DND-41 (cell line): Measurements from ENCODE around the gene PAX6.

Experiments
- ATAC-seq: fragments of 200-7000 bp; cut with Tn5 transposase; 3 replicates; pipeline ENCODE4 v1.9.1; 2021; ENCODE audit warnings: low read depth; ENCODE audit not compliant: insufficient read depth
- DNase-seq: peaks from one replicate; pipeline ENCODE4 v3.0.0-alpha.2; 2020
- H2AFZ ChIP-seq: 2 replicates; pipeline ENCODE4 v1.6.0; 2012; ENCODE audit warnings: low read depth, low read length
- H3K27ac ChIP-seq: 2 replicates; pipeline ENCODE4 v1.5.1; 2012; ENCODE audit warnings: low read length, inconsistent platforms
- H3K27me3 ChIP-seq: fragments of 200-600 bp; sonication (generic); 2 replicates; pipeline ENCODE4 v1.6.0; 2012; ENCODE audit warnings: low read length, mild to moderate bottlenecking, inconsistent platforms; ENCODE audit not compliant: insufficient read depth, poor library complexity
- H3K36me3 ChIP-seq: 2 replicates; pipeline ENCODE4 v1.5.1; 2012; ENCODE audit warnings: low read length, inconsistent platforms; ENCODE audit not compliant: insufficient read depth
- H3K4me1 ChIP-seq: 2 replicates; pipeline ENCODE4 v1.5.1; 2012; ENCODE audit warnings: mild to moderate bottlenecking, low read length; ENCODE audit not compliant: insufficient read depth
- H3K4me2 ChIP-seq: 2 replicates; pipeline ENCODE4 v1.6.0; 2012; ENCODE audit warnings: mild to moderate bottlenecking, moderate library complexity, low read length, inconsistent platforms; ENCODE audit not compliant: insufficient read depth
- H3K4me3 ChIP-seq, 2 experiments: fragments of 200-600 bp in 1 of 2; shearing (Covaris generic) in 1 of 2; 2 replicates each; pipeline ENCODE4 v1.5.1; 2012 to 2016; ENCODE audit warnings: inconsistent platforms in 2 of 2, low read length in 2 of 2, mild to moderate bottlenecking in 2 of 2, low read depth in 1 of 2, moderate library complexity in 1 of 2
- H3K79me2 ChIP-seq: 2 replicates; pipeline ENCODE4 v1.6.0; 2012; ENCODE audit warnings: low read length, inconsistent platforms; ENCODE audit not compliant: insufficient read depth
- H3K9ac ChIP-seq: 2 replicates; pipeline ENCODE4 v1.6.0; 2012; ENCODE audit warnings: low read depth, mild to moderate bottlenecking, inconsistent platforms, low read length, moderate library complexity
- H3K9me3 ChIP-seq: 2 replicates; pipeline ENCODE4 v1.5.1; 2012; ENCODE audit warnings: low read length, moderate library complexity, mild to moderate bottlenecking, inconsistent platforms; ENCODE audit not compliant: insufficient read depth, severe bottlenecking
- H4K20me1 ChIP-seq: 2 replicates; pipeline ENCODE4 v1.6.0; 2012; ENCODE audit warnings: low read length; ENCODE audit not compliant: insufficient read depth
- EZH2 ChIP-seq: IDR thresholded peaks from 3 replicates; pipeline ENCODE4 v1.6.1; 2012; ENCODE audit warnings: borderline replicate concordance, low read depth, mild to moderate bottlenecking, moderate library complexity, low read length, inconsistent platforms; ENCODE audit not compliant: severe bottlenecking
- TF ChIP-seq, protein P1 (sequence below): IDR thresholded peaks from 2 replicates; pipeline ENCODE4 v1.5.1; 2012; ENCODE audit warnings: borderline replicate concordance, low read length, moderate library complexity, mild to moderate bottlenecking; ENCODE audit not compliant: poor library complexity, severe bottlenecking; ENCODE audit errors: extremely low read depth

Gene PAX6

DNA sequence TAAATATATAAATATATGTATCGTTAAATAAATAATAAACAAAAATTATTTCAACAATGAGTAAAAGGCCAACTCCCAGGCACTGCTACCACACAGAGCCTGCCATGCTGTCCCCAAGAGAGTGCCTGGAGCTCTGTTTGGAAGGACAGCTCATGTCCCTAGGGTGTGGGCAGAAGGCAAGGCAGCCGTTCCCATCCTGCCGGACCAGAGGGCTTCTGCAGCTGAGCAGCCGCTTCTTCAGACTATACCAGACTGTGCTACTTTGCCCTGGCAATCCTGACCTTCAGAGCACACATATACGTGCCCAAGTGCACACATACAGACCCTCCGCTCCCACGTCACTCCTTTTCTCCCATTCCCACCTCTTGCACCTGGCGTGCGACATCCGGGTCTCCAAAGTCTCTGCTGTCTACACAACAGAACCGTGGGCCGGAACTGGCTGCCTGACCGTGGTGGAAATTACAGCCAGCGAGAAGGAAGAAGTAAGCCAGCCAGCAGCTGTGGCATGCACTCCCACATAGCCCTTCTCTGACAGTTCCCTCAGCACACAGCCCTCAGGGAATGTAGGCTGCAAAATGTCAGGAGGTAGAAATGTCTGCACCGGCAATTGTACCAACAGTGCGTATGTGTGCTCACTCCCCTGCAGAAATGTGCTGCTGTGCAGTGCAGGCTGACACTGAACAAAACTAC lies 24.0 kb downstream of the PAX6 start:
- H3K27me3 ChIP-seq, result no peaks in the 10 kb centered on the region
- no peak for DNase-seq
- no peaks in the 10 kb centered on the region for H3K4me1 ChIP-seq
- H2AFZ ChIP-seq, result no peak overlapping the region
- no peaks in the 10 kb centered on the region for H3K36me3 ChIP-seq
- no peaks in the 10 kb centered on the region for H3K79me2 ChIP-seq
- no peak overlapping the region for H3K9ac ChIP-seq
- ATAC-seq, result no peak
- no peak overlapping the region for H3K27ac ChIP-seq
- no peak overlapping the region for H3K4me2 ChIP-seq
- H4K20me1 ChIP-seq, result no peaks in the 10 kb centered on the region
- TF ChIP-seq EZH2, result no peak
- TF ChIP-seq, protein P1, sequence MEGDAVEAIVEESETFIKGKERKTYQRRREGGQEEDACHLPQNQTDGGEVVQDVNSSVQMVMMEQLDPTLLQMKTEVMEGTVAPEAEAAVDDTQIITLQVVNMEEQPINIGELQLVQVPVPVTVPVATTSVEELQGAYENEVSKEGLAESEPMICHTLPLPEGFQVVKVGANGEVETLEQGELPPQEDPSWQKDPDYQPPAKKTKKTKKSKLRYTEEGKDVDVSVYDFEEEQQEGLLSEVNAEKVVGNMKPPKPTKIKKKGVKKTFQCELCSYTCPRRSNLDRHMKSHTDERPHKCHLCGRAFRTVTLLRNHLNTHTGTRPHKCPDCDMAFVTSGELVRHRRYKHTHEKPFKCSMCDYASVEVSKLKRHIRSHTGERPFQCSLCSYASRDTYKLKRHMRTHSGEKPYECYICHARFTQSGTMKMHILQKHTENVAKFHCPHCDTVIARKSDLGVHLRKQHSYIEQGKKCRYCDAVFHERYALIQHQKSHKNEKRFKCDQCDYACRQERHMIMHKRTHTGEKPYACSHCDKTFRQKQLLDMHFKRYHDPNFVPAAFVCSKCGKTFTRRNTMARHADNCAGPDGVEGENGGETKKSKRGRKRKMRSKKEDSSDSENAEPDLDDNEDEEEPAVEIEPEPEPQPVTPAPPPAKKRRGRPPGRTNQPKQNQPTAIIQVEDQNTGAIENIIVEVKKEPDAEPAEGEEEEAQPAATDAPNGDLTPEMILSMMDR, result no peak
- no peaks in the 10 kb centered on the region for H3K9me3 ChIP-seq
- H3K4me3 ChIP-seq, result no peak overlapping the region

DNA sequence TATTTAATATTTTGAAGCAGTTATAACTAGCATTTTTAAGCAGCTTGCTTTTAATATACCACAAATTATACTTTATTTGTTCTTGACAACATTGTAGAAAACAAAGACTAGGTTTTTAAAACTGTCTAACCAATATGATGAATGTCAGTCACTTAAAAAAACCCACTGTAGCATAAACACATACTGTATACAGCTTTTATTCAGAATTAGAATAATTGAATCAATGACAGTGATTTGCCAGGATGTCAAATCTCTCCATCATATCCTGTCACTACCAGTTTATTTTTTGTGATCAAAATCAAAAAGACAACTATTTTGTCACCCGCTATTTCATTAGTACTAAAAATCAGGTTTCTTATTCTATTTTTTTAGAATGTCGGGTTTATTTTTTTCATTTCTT lies 26.5 kb downstream of the PAX6 start:
- no peak for ATAC-seq
- DNase-seq, result no peak

DNA sequence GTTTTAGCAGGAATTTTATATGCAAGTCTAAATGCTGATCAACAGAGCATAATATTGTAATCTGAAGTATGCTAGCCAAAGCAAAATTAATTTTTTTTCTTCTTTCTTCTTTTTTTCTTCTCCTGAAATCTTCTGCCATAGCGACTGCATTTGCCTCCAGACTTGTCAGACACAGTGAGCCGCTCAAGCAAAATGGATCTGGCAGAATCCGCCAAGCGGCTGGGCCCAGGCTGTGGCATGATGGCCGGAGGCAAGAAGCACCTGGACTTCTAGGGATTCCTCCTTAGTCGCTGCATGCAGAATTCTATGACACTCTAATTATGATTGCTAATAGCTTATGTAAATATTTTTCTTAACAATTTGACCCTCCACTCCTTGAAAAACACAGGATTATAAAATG lies 27.9 kb downstream of the PAX6 start:
- H4K20me1 ChIP-seq, result no peaks in the 10 kb centered on the region
- no peaks in the 10 kb centered on the region for H3K36me3 ChIP-seq
- DNase-seq, result no peak
- H2AFZ ChIP-seq, result no peak overlapping the region
- no peaks in the 10 kb centered on the region for H3K4me1 ChIP-seq
- no peak for ATAC-seq
- no peaks in the 10 kb centered on the region for H3K9me3 ChIP-seq
- no peak overlapping the region for H3K4me2 ChIP-seq
- TF ChIP-seq, protein P1, result no peak
- TF ChIP-seq EZH2, result no peak
- no peaks in the 10 kb centered on the region for H3K27me3 ChIP-seq
- H3K4me3 ChIP-seq, result no peak overlapping the region
- H3K9ac ChIP-seq, result no peak overlapping the region
- H3K27ac ChIP-seq, result no peak overlapping the region
- H3K79me2 ChIP-seq, result no peaks in the 10 kb centered on the region

More for the DNA sequence above, 26.5 kb downstream of the PAX6 start:
- Histone ChIP-seq H3K9me3 (no peaks in the 10 kb centered on the region), H3K4me1 (no peaks in the 10 kb centered on the region), H3K27me3 (no peaks in the 10 kb centered on the region), H3K27ac (no peak overlapping the region), H3K79me2 (no peaks in the 10 kb centered on the region), H3K4me3 (no peak overlapping the region), H3K36me3 (no peaks in the 10 kb centered on the region), H4K20me1 (no peaks in the 10 kb centered on the region), H2AFZ (no peak overlapping the region), H3K4me2 (no peak overlapping the region), H3K9ac (no peak overlapping the region)
- TF ChIP-seq, protein P1, result no peak
- no peak for TF ChIP-seq EZH2
